CD4-positive, alpha-beta memory T cell (primary cell): ENCODE data around the gene MFRP. TPM values are rescaled to one million over a fixed set of nuclear protein-coding genes. Genes with fewer than 3 reads are reported as not detected.
A peak's percentile ranks its signal among the peaks of the same experiment; 100 is the strongest.

Experiments used
- CTCF ChIA-PET: fragments of 350-600 bp; sonication (Branson Sonifier 250); formaldehyde crosslinking; loops from one replicate; lab custom pipeline; 2021; ENCODE audit warnings: inconsistent platforms; ENCODE audit not compliant: partially characterized antibody; lab: Charles Lee
- POLR2A ChIA-PET: fragments of 350-600 bp; sonication (Branson Sonifier 250); formaldehyde crosslinking; loops from one replicate; lab custom pipeline; 2021; ENCODE audit not compliant: partially characterized antibody; lab: Charles Lee
- DNase-seq, 5 donors: peaks; one replicate each; pipeline versions ENCODE4 v3.0.0 to v3.0.0-alpha.2; 2020 to 2022; ENCODE audit warnings: mixed read lengths in 1 of 5
- H3K27ac ChIP-seq: one replicate; pipeline ENCODE4 v1.7.0; 2013; ENCODE audit warnings: low read depth, low read length
- H3K27me3 ChIP-seq: 2 replicates; pipeline ENCODE4 v1.7.0; 2013; ENCODE audit warnings: mild to moderate bottlenecking, low read length, moderate library complexity; ENCODE audit not compliant: insufficient read depth
- H3K36me3 ChIP-seq: 2 replicates; pipeline ENCODE4 v1.7.0; 2013; ENCODE audit warnings: mild to moderate bottlenecking, low read length, moderate library complexity; ENCODE audit not compliant: insufficient read depth
- H3K4me1 ChIP-seq: 2 replicates; pipeline ENCODE4 v1.7.0; 2013; ENCODE audit warnings: mild to moderate bottlenecking, low read length, moderate library complexity; ENCODE audit not compliant: insufficient read depth
- H3K4me3 ChIP-seq, 2 donors: one replicate each; pipeline ENCODE4 v1.7.0; 2013; ENCODE audit warnings: low read length in 2 of 2, mild to moderate bottlenecking in 1 of 2
- H3K9me3 ChIP-seq, 2 donors: one replicate each; pipeline ENCODE4 v1.7.0; 2013; ENCODE audit warnings: low read length in 2 of 2, control low read depth in 1 of 2; ENCODE audit not compliant: control insufficient read depth in 1 of 2
- H3K27ac Mint-ChIP-seq, 7 donors: one replicate each; pipeline ENCODE4 v1.8.0; 2020 to 2021; ENCODE audit warnings: mixed read lengths in 7 of 7, mild to moderate bottlenecking in 6 of 7, inconsistent platforms in 3 of 7, moderate library complexity in 3 of 7
- H3K27me3 Mint-ChIP-seq, 2 donors: one replicate each; pipeline ENCODE4 v1.8.0; 2020 to 2021; ENCODE audit warnings: mixed read lengths in 2 of 2
- H3K36me3 Mint-ChIP-seq, 2 donors: one replicate each; pipeline ENCODE4 v1.8.0; 2020 to 2021; ENCODE audit warnings: mixed read lengths in 2 of 2, inconsistent platforms in 1 of 2, mild to moderate bottlenecking in 1 of 2
- H3K4me1 Mint-ChIP-seq, 4 donors: one replicate each; pipeline ENCODE4 v1.8.0; 2020 to 2021; ENCODE audit warnings: mixed read lengths in 4 of 4, mild to moderate bottlenecking in 1 of 4
- H3K4me3 Mint-ChIP-seq, 8 donors: one replicate each; pipeline ENCODE4 v1.8.0; 2020 to 2021; ENCODE audit warnings: mixed read lengths in 8 of 8, mild to moderate bottlenecking in 7 of 8, moderate library complexity in 6 of 8, inconsistent platforms in 3 of 8
- H3K9me3 Mint-ChIP-seq, 8 donors: one replicate each; pipeline ENCODE4 v1.8.0; 2020 to 2021; ENCODE audit warnings: mixed read lengths in 8 of 8, mild to moderate bottlenecking in 5 of 8, inconsistent platforms in 3 of 8, moderate library complexity in 1 of 8
- intact Hi-C: fragments of 100-400 bp; cut with micrococcal nuclease; formaldehyde crosslinking; loops from one replicate; pipeline ENCODE4 v1.15.1; 2023
- polyA plus RNA-seq, 2 donors: library from polyadenylated mRNA; unstranded; fragments of 300-500 nt; fragmentation: Illumina TruSeq; gene quantifications; one replicate each; pipeline ENCODE4 v1.2.3, GENCODE V29; 2021
- total RNA-seq, 2 experiments: library from RNA; stranded (reverse); gene quantifications; one replicate each; pipeline ENCODE4 v1.2.3, GENCODE V29; 2021

MFRP gene
- total and polyA plus RNA-seq, 4 experiments from 2014 or later = not detected

DNA sequence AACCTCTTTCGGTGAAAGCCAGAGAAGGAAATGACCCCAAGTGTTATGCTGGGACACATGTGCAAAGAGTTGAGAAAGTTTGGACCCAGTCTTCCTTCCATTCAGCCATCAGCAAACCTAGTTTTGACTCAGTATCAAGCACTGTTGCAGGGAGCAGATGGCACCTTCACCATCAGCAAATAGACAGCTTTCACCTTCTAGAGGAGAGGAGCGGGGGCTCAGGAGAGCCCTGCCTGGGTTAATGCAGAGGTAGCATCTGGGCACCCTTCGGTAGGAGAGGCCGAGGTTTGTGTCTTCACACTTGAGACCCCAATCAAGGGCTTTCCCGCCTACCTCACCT is 16.2 kb upstream of the MFRP start:
- H3K4me1 Mint-ChIP-seq = peaks cover 5 to 20% (median 9%) of the 10 kb centered on the region in 4 donors
- POLR2A ChIA-PET = no interaction called here

GRCh38 chr11:119361941-119362725 is 15.6 kb upstream of the MFRP start:
- POLR2A ChIA-PET = no interaction called here
- H3K27ac Mint-ChIP-seq = peak overlapping the region in 2 of 7 donors; percentile 17 to 64

More for the DNA sequence above, 16.2 kb upstream of the MFRP start:
- Mint-ChIP-seq H3K27me3 (peaks cover 26 to 34% of the 10 kb centered on the region in 2 donors), H3K27ac (no peak overlapping the region), H3K4me3 (peak overlapping the region in 4 of 8 donors; percentile 6 to 75 (median 48)), H3K9me3 (no peaks in the 10 kb centered on the region), H3K36me3 (no peaks in the 10 kb centered on the region)
- H3K4me1 ChIP-seq = peaks cover 7% of the 10 kb centered on the region
- intact Hi-C loops = no loop called here
- no peak overlapping the region for H3K27ac ChIP-seq
- H3K4me3 ChIP-seq = no peak overlapping the region
- H3K36me3 ChIP-seq = no peaks in the 10 kb centered on the region
- no peaks in the 10 kb centered on the region for H3K9me3 ChIP-seq
- DNase-seq = no peak
- peaks cover 14% of the 10 kb centered on the region for H3K27me3 ChIP-seq
- CTCF ChIA-PET = interaction anchor here (1.8 to 2.8 kb wide), 2 partner anchors 18 to 112 kb away, joined by 4 to 10 read pairs; partner anchors contain the start of gene USP2

GRCh38 chr11:119361056-119361787 is 14.7 kb upstream of the MFRP start:
- Histone ChIP-seq H3K4me1 (peaks cover 7% of the 10 kb centered on the region), H3K9me3 (no peaks in the 10 kb centered on the region), H3K36me3 (no peaks in the 10 kb centered on the region), H3K27ac (no peak overlapping the region), H3K4me3 (no peak overlapping the region), H3K27me3 (peaks cover 14% of the 10 kb centered on the region)
- Mint-ChIP-seq H3K27ac (peak overlapping the region in 1 of 7 donors; percentile 63), H3K27me3 (peaks cover 13 to 25% of the 10 kb centered on the region in 2 donors), H3K36me3 (no peaks in the 10 kb centered on the region), H3K4me1 (peaks cover 6 to 30% (median 12%) of the 10 kb centered on the region in 4 donors), H3K9me3 (no peaks in the 10 kb centered on the region), H3K4me3 (no peak overlapping the region)
- POLR2A ChIA-PET = no interaction called here
- CTCF ChIA-PET = interaction anchor here (0.8 to 2.8 kb wide), 3 partner anchors 20 to 368 kb away, joined by 3 to 10 read pairs (median 4); partner anchors contain the start of genes NECTIN1 and USP2
- DNase-seq = no peak
- intact Hi-C loops = no loop called here

More at GRCh38 chr11:119361941-119362725, 15.6 kb upstream of the MFRP start:
- Histone ChIP-seq H3K36me3 (no peaks in the 10 kb centered on the region), H3K27me3 (peaks cover 14% of the 10 kb centered on the region), H3K4me3 (no peak overlapping the region), H3K9me3 (no peaks in the 10 kb centered on the region), H3K4me1 (peaks cover 7% of the 10 kb centered on the region), H3K27ac (no peak overlapping the region)
- peaks cover 5 to 24% (median 11%) of the 10 kb centered on the region in 4 donors for H3K4me1 Mint-ChIP-seq
- H3K27me3 Mint-ChIP-seq = peaks cover 21 to 32% of the 10 kb centered on the region in 2 donors
- H3K9me3 Mint-ChIP-seq = no peaks in the 10 kb centered on the region
- intact Hi-C loops = no loop called here
- H3K4me3 Mint-ChIP-seq = peak overlapping the region in 3 of 8 donors; percentile 29 to 68 (median 41)
- DNase-seq = no peak
- H3K36me3 Mint-ChIP-seq = no peaks in the 10 kb centered on the region
- CTCF ChIA-PET = interaction anchor here (1.8 to 2.8 kb wide), 2 partner anchors 19 to 113 kb away, joined by 4 to 10 read pairs; partner anchors contain the start of gene USP2

- H3K9me3 Mint-ChIP-seq = no peaks in the 10 kb centered on the region
- CTCF ChIA-PET = interaction anchor here (0.7 to 4.7 kb wide), 4 partner anchors 9 to 37 kb away, joined by 3 to 179 read pairs (median 5); partner anchors contain the start of gene USP2
- no peaks in the 10 kb centered on the region for H3K36me3 ChIP-seq
- peaks cover 4% of the 10 kb centered on the region for H3K27me3 ChIP-seq
- peaks cover 4 to 15% of the 10 kb centered on the region in 2 donors for H3K27me3 Mint-ChIP-seq
- no peak overlapping the region for H3K27ac ChIP-seq
- no peaks in the 10 kb centered on the region for H3K9me3 ChIP-seq
- POLR2A ChIA-PET = no interaction called here
- no peak overlapping the region for H3K27ac Mint-ChIP-seq
- intact Hi-C loops = no loop called here
- peaks cover 9% of the 10 kb centered on the region for H3K4me1 ChIP-seq
- no peak for DNase-seq
- no peaks in the 10 kb centered on the region for H3K36me3 Mint-ChIP-seq
- peaks cover 8 to 27% (median 12%) of the 10 kb centered on the region in 4 donors for H3K4me1 Mint-ChIP-seq
- no peak overlapping the region for H3K4me3 Mint-ChIP-seq
- H3K4me3 ChIP-seq = no peak overlapping the region
These were observed 13.1 kb upstream of the MFRP start for GRCh38 chr11:119359365-119360214.

DNA sequence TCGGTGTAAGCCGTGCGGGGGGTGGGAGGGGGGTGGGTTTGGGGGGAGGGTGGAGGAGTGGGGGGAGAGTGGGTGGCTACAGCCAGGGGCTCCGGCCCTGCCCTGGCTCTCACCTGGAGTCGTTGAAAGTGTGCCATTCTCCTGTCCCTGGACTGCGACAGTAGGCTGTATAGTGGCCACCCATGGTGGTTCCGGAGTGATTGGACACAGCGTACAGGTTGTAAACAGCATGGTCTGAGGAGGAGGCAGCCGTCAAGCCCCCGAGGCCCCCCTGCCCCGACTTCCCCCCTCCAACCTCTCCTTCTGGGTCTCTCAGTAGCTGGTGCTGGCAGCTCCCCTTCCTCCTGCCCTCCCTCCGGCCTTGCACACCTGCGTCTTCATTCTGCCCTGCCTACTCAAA is 10.6 kb upstream of the MFRP start:
- Histone ChIP-seq H3K36me3 (no peaks in the 10 kb centered on the region), H3K4me3 (no peak overlapping the region), H3K4me1 (peaks cover 5% of the 10 kb centered on the region), H3K27ac (no peak overlapping the region), H3K9me3 (no peaks in the 10 kb centered on the region), H3K27me3 (no peaks in the 10 kb centered on the region)
- Mint-ChIP-seq H3K4me1 (peaks cover 3 to 12% (median 6%) of the 10 kb centered on the region in 4 donors), H3K27ac (peak overlapping the region in 4 of 7 donors; percentile 28 to 87 (median 41)), H3K4me3 (peak overlapping the region; percentile 39 to 80 (median 64)), H3K9me3 (no peaks in the 10 kb centered on the region), H3K36me3 (no peaks in the 10 kb centered on the region), H3K27me3 (peaks cover 6 to 8% of the 10 kb centered on the region in 2 donors)
- intact Hi-C loops = no loop called here
- CTCF ChIA-PET = interaction anchor here (0.6 to 4.7 kb wide), 16 partner anchors 8 to 1420 kb away, joined by 4 to 179 read pairs (median 10); partner anchors contain the start of genes C1QTNF5, MFRP, NECTIN1 and USP2
- no peak for DNase-seq
- POLR2A ChIA-PET = interaction anchor here (3.7 kb wide), 1 partner anchor 24 kb away, joined by 16 read pairs; the partner anchor contains the start of gene USP2

DNA sequence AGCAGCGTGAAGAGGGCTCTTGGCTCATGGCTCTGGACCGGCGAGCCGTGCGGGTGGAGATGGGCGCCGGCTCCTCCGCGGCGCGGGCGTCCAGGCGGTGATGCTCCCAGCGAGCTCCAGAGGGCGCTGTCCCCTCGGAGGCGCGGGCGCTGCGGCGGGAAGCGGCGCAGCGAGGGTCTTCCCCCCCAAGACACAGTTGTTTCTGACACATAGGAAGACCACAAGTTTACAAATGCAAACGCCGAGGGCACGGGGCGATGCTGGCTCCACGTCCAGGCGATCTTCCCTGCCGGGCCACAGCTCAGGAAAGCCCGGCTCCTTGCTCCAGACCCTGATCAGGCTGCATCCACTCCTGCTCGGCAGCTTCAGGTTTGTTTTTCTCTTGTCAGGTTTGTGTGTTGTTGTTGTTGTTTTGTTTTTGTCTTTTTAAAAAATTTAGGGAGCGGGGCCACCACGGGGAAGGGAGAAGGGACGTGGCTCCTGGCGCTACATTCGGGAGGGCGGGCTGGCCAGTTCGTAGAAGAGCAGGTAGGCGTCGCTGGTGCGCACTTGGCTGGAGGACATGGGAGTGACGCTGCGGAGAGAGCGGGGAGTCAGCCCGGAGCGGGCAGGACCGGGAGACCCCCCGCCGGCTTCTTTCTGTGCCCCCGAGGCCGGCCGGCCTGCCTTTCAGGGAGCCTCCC is 10.0 kb upstream of the MFRP start:
- peak; percentile 69 to 75 (median 72) for DNase-seq
- Mint-ChIP-seq H3K36me3 (no peaks in the 10 kb centered on the region), H3K4me3 (peak overlapping the region; percentile 86 to 95 (median 91)), H3K27ac (peak overlapping the region in 6 of 7 donors; percentile 75 to 94 (median 92)), H3K9me3 (no peaks in the 10 kb centered on the region), H3K4me1 (peaks cover 3 to 11% (median 6%) of the 10 kb centered on the region in 4 donors), H3K27me3 (peaks cover 7 to 8% of the 10 kb centered on the region in 2 donors)
- Histone ChIP-seq H3K27ac (peak overlapping the region; percentile 23), H3K4me3 (peak overlapping the region; percentile 59 to 78), H3K9me3 (no peaks in the 10 kb centered on the region), H3K4me1 (peaks cover 5% of the 10 kb centered on the region), H3K27me3 (no peaks in the 10 kb centered on the region), H3K36me3 (no peaks in the 10 kb centered on the region)
- ChIA-PET CTCF (interaction anchor here (1.0 to 4.7 kb wide), 22 partner anchors 8 to 1419 kb away, joined by 3 to 179 read pairs (median 6); partner anchors contain the start of genes C1QTNF5, MFRP, NECTIN1 and RNF26), POLR2A (interaction anchor here (3.7 kb wide), 1 partner anchor 25 kb away, joined by 16 read pairs; the partner anchor contains the start of gene USP2)
- intact Hi-C loops = loop anchor here (1.0 kb wide), 3 partner anchors 18 to 178 kb away; partner anchors contain the start of gene USP2
